ENCODE measurements around the gene OR10P1.

DNA sequence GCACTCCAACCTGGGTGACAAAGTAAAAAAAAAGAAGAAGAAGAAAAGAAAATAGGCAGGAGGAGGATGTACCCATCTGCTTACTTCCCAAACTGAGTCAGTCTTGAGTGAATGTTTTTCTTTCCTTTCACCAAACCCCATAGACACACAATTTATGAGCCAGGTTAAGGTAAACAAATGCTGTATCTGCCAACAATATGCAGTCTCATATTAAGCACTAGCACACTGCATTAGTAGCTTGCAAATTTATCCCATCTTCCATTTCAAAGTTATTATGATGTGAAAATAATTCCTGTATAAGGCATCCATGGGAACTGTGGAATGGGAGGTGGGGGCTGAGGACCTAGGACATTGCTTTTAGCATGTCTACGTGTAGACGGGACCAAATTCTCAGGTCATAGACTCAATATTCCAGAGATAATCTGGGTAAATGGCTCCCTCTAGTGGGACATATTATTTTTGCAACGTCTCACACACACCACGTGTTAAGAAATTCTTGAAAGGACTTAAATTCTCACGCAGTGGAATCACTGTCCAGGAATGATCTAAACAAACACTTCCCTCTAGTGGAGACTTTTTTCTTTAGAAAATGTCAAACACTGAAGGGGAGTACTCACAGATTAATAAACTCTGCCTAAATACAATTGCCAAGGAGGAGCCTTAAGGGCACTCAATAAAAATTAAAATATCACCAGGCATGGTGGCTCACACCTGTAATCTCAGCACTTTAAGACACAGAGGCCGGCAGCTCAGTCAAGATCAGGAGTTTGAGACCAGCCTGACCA, 17.1 kb upstream of the OR10P1 start:
- no peak for TF ChIP-seq POLR2AphosphoS5 (IDR thresholded peaks at IDR 0.05; ENCODE audit: low read depth, low read length)
- no peak for TF ChIP-seq POLR2A (IDR thresholded peaks at IDR 0.05; ENCODE audit: low read depth, low read length)

Data from GM12892 (cell line).